ENCODE results near the gene SAP30L. TPM values are rescaled to one million over a fixed set of nuclear protein-coding genes. Genes with fewer than 3 reads are reported as not detected.

The SAP30L gene
- total and polyA plus RNA-seq, 2 experiments from 2014 or later, result 9.4 to 26.0 TPM

DNA sequence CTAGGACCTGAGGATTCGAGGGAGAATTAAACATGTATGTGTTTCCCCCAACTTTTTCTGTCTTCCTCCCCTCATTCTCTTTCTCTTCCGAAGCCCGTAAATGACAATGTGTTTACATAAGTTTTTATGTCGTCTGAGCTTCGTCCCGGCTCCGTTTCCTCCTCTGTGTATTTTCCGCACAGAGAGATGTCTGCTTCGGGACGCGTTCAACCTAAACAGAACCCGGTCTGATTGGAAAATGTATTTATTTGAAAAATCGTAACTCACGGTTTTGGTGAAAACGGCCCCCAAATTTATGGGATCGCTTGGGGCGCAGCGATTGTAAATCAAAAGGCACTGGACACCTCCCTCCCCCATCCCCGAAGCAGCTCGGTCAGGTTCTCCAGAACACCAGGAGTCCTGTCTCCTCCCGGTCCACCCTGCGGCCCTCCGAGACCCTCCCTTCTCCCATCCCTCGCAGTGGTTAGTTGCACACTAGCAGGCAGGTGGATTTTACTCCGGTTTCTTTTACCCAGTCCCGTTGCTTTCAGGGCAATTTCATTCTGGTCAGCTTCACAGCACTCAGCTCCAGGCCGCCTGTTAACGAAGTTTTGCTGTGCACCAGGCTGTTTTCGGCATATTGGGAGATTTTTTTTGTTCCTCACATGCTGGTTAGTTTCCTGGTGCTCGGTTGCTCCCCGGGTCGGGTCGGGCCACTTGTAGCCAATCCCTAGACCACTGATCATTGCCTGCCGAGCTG is 38.0 kb downstream of the SAP30L start:
- Histone ChIP-seq H3K9me3 (ENCODE audit: low read depth) (no peaks in the 10 kb centered on the region), H3F3A (ENCODE audit: insufficient read depth) (no peaks in the 10 kb centered on the region), H2AFZ (no peak overlapping the region), H3K36me3 (ENCODE audit: low read depth) (no peaks in the 10 kb centered on the region), H3K4me3 (no peak overlapping the region), H3K4me1 (ENCODE audit: insufficient read depth) (no peaks in the 10 kb centered on the region), H3K4me2 (ENCODE audit: unreplicated experiment) (no peak overlapping the region), H3K27me3 (replicated peaks; ENCODE audit: insufficient read depth) (peaks cover 98% of the 10 kb centered on the region), H3K9me2 (ENCODE audit: insufficient read depth) (no peaks in the 10 kb centered on the region), H3K79me2 (ENCODE audit: insufficient read depth) (no peaks in the 10 kb centered on the region), H4K20me1 (ENCODE audit: insufficient read depth) (no peaks in the 10 kb centered on the region), H3K9ac (no peak overlapping the region), H3K27ac (no peak overlapping the region)
- WGBS, 2 experiments (ENCODE audit: low coverage in 1 of 2, low lambda C conversion rate in 2 of 2, missing lambda C conversion rate in 2 of 2), result 9% methylated on average over 34 of the region's 34 CpGs
- in situ Hi-C loops (cut with MboI), result no loop called here
- TF ChIP-seq EZH2 (IDR thresholded peaks at IDR 0.05; ENCODE audit: insufficient read depth, poor library complexity, severe bottlenecking) (peak; percentile 96), EZH2phosphoT487 (IDR thresholded peaks at IDR 0.05; ENCODE audit: insufficient read depth, low read depth) (peak; percentile 80; the same call in 1 of the 2 replicates)
- no peak for DNase-seq

DNA sequence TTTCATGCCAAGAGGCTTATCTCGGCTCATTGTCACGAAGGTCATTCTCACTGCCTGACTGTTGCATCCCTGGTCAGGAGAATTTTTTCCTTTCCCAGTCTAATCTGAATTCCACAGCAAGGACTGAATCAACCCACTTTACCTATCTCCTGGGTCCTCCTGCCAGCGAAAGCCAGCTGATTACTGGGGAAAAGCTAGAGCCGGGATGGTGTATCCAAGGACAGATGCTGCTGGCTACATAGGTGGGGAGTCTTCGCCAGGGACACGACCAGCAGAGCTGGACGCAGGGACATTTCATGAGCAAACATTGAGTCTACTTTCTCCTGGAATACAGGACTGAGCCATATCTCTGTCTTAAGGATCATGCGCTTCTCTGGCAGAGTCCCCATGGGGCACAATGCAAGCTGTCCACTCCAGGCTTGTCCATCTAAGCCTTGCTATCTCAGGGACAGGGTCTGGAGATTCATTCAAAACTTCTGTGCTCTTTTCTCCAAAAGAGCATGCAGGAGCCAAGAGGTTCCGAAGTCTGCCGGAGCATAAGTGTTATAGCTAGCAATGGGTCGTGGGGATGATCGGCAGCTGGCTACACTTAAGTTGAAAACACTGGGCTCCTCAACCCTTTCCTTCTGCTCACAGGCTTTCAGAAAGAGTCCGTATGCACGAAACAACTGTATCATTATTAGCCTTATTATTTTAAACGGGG is 38.7 kb downstream of the SAP30L start:
- H3K27ac ChIP-seq, result no peak overlapping the region
- in situ Hi-C loops (cut with MboI), result no loop called here
- H4K20me1 ChIP-seq (ENCODE audit: insufficient read depth), result no peaks in the 10 kb centered on the region
- no peak overlapping the region for H2AFZ ChIP-seq
- WGBS, 2 experiments (ENCODE audit: low coverage in 1 of 2, low lambda C conversion rate in 2 of 2, missing lambda C conversion rate in 2 of 2), result 7% methylated on average over 15 of the region's 15 CpGs
- TF ChIP-seq EZH2 (IDR thresholded peaks at IDR 0.05; ENCODE audit: insufficient read depth, poor library complexity, severe bottlenecking) (no peak), EZH2phosphoT487 (IDR thresholded peaks at IDR 0.05; ENCODE audit: insufficient read depth, low read depth) (no peak; the same call in 1 of the 2 replicates)
- no peaks in the 10 kb centered on the region for H3K9me2 ChIP-seq (ENCODE audit: insufficient read depth)
- no peaks in the 10 kb centered on the region for H3K9me3 ChIP-seq (ENCODE audit: low read depth)
- H3K79me2 ChIP-seq (ENCODE audit: insufficient read depth), result no peaks in the 10 kb centered on the region
- DNase-seq, result no peak
- H3K4me2 ChIP-seq (ENCODE audit: unreplicated experiment), result no peak overlapping the region
- H3F3A ChIP-seq (ENCODE audit: insufficient read depth), result no peaks in the 10 kb centered on the region
- H3K4me1 ChIP-seq (ENCODE audit: insufficient read depth), result no peaks in the 10 kb centered on the region
- H3K36me3 ChIP-seq (ENCODE audit: low read depth), result no peaks in the 10 kb centered on the region
- H3K4me3 ChIP-seq, result no peak overlapping the region
- H3K27me3 ChIP-seq (replicated peaks; ENCODE audit: insufficient read depth), result peaks cover 98% of the 10 kb centered on the region
- no peak overlapping the region for H3K9ac ChIP-seq

DNA sequence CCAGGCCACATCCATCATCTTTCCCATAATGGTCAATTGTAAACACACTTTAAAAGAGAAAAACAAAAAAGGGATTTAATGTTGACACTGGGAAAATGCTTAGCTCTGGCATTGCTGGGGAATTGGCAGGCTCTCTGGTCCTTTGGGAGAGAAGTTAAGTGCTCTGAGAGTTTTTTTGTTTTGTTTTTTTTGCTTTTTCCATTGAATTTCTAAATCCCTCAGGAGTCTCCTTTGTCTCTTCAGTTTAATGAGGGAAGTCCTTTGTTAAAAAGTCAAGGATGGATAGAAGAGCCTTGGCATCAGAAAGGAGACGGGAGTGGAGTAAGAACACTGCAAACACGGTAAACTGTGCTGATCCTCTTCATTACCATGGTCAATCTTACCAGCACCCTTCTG is 39.3 kb downstream of the SAP30L start:
- Histone ChIP-seq H3K79me2 (ENCODE audit: insufficient read depth) (no peaks in the 10 kb centered on the region), H3F3A (ENCODE audit: insufficient read depth) (no peaks in the 10 kb centered on the region), H3K27me3 (replicated peaks; ENCODE audit: insufficient read depth) (peaks cover 98% of the 10 kb centered on the region), H3K27ac (no peak overlapping the region), H3K4me3 (no peak overlapping the region), H3K9me2 (ENCODE audit: insufficient read depth) (no peaks in the 10 kb centered on the region), H4K20me1 (ENCODE audit: insufficient read depth) (no peaks in the 10 kb centered on the region), H3K4me2 (ENCODE audit: unreplicated experiment) (no peak overlapping the region), H3K36me3 (ENCODE audit: low read depth) (no peaks in the 10 kb centered on the region), H3K4me1 (ENCODE audit: insufficient read depth) (no peaks in the 10 kb centered on the region), H3K9me3 (ENCODE audit: low read depth) (no peaks in the 10 kb centered on the region), H2AFZ (no peak overlapping the region), H3K9ac (no peak overlapping the region)
- no peak for TF ChIP-seq EZH2phosphoT487 (IDR thresholded peaks at IDR 0.05; ENCODE audit: insufficient read depth, low read depth)
- TF ChIP-seq EZH2 (IDR thresholded peaks at IDR 0.05; ENCODE audit: insufficient read depth, poor library complexity, severe bottlenecking), result no peak
- DNase-seq, result no peak
- WGBS, 2 experiments (ENCODE audit: low coverage in 1 of 2, low lambda C conversion rate in 2 of 2, missing lambda C conversion rate in 2 of 2), result 15 to 20% methylated on average over 2 of the region's 2 CpGs
- in situ Hi-C loops (cut with MboI), result no loop called here

DNA sequence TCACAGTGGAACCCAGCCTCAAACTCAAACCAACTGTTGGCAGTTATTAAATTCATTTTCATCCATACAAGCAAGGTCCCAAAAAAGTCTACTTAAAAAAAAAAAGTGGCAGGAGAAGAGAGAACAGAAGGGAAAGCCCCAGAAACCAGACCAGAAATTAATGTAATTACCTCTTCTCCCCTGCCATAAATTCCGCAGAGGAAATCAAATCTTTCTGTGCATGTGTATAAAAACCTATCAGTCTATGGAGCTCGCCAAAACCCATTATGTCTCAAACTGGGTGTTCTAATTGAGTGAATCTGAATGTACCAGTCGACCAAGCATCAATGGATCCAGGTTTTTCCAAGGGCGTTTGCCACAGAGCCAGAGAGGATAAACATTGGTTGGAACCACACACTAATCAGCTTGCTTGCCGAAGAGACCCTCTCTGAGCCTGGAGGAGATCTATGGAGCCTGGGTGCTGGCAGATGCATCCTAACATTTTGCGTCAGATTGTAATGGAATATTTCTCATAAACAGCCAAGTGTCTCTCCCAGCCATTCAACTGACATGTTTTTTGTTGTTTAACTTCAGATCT is 40.1 kb downstream of the SAP30L start:
- 33% methylated on average over 6 of the region's 6 CpGs for WGBS, 2 experiments (ENCODE audit: low coverage in 1 of 2, low lambda C conversion rate in 2 of 2, missing lambda C conversion rate in 2 of 2)
- Histone ChIP-seq H3K36me3 (ENCODE audit: low read depth) (no peaks in the 10 kb centered on the region), H3K4me3 (no peak overlapping the region), H3K9me3 (ENCODE audit: low read depth) (no peaks in the 10 kb centered on the region), H3F3A (ENCODE audit: insufficient read depth) (no peaks in the 10 kb centered on the region), H3K27me3 (replicated peaks; ENCODE audit: insufficient read depth) (peaks cover 98% of the 10 kb centered on the region), H3K9ac (no peak overlapping the region), H3K27ac (no peak overlapping the region), H3K4me1 (ENCODE audit: insufficient read depth) (no peaks in the 10 kb centered on the region), H4K20me1 (ENCODE audit: insufficient read depth) (no peaks in the 10 kb centered on the region), H3K9me2 (ENCODE audit: insufficient read depth) (no peaks in the 10 kb centered on the region), H2AFZ (no peak overlapping the region), H3K4me2 (ENCODE audit: unreplicated experiment) (no peak overlapping the region), H3K79me2 (ENCODE audit: insufficient read depth) (no peaks in the 10 kb centered on the region)
- in situ Hi-C loops (cut with MboI), result no loop called here
- TF ChIP-seq EZH2 (IDR thresholded peaks at IDR 0.05; ENCODE audit: insufficient read depth, poor library complexity, severe bottlenecking) (no peak), EZH2phosphoT487 (IDR thresholded peaks at IDR 0.05; ENCODE audit: insufficient read depth, low read depth) (no peak)
- no peak for DNase-seq
